H9 (cell line): Measurements from ENCODE around the gene ARHGAP26. TPM values are rescaled to one million over a fixed set of nuclear protein-coding genes. Genes with fewer than 3 reads are reported as not detected.
A peak's percentile ranks its signal among the peaks of the same experiment; 100 is the strongest.

ENCODE experiments used
- DNase-seq: peaks from one replicate; pipeline ENCODE4 v3.0.0-alpha.2; 2017
- H2AFZ ChIP-seq: one replicate; pipeline ENCODE4 v1.6.1; 2013; ENCODE audit warnings: mild to moderate bottlenecking, low read length, control low read depth, moderate library complexity
- H2AK5ac ChIP-seq: 2 replicates; pipeline ENCODE4 v1.6.1; 2013; ENCODE audit warnings: low read length, control low read depth, mixed read lengths; ENCODE audit not compliant: insufficient read length
- H2BK120ac ChIP-seq: one replicate; pipeline ENCODE4 v1.6.1; 2013; ENCODE audit warnings: low read depth, mild to moderate bottlenecking, low read length, control low read depth, inconsistent platforms; ENCODE audit not compliant: poor library complexity, severe bottlenecking
- H2BK12ac ChIP-seq: 2 replicates; pipeline ENCODE4 v1.6.1; 2013; ENCODE audit warnings: low read length, control low read depth, mixed read lengths, low read depth; ENCODE audit not compliant: insufficient read length
- H2BK15ac ChIP-seq: 2 replicates; pipeline ENCODE4 v1.6.1; 2013; ENCODE audit warnings: low read depth, low read length, control low read depth
- H2BK20ac ChIP-seq: one replicate; pipeline ENCODE4 v1.6.1; 2013; ENCODE audit warnings: low read depth, mild to moderate bottlenecking, low read length, control low read depth, inconsistent platforms; ENCODE audit not compliant: poor library complexity, severe bottlenecking
- H2BK5ac ChIP-seq: 2 replicates; pipeline ENCODE4 v1.6.1; 2013; ENCODE audit warnings: low read length, control low read depth, mixed read lengths; ENCODE audit not compliant: insufficient read length
- H3K14ac ChIP-seq: 2 replicates; pipeline ENCODE4 v1.6.1; 2013; ENCODE audit warnings: low read length, control low read depth; ENCODE audit not compliant: insufficient read depth
- H3K18ac ChIP-seq: 2 replicates; pipeline ENCODE4 v1.6.1; 2013; ENCODE audit warnings: low read depth, mild to moderate bottlenecking, mixed read lengths, low read length, control low read depth; ENCODE audit not compliant: insufficient read length
- H3K23ac ChIP-seq: 2 replicates; pipeline ENCODE4 v1.6.1; 2013; ENCODE audit warnings: low read length, control low read depth, mixed read lengths, low read depth; ENCODE audit not compliant: insufficient read length
- H3K23me2 ChIP-seq: 2 replicates; pipeline ENCODE4 v1.6.1; 2013; ENCODE audit warnings: low read depth, mild to moderate bottlenecking, mixed read lengths, low read length, control low read depth; ENCODE audit not compliant: insufficient read length, poor library complexity, severe bottlenecking
- H3K27ac ChIP-seq: 2 replicates; pipeline ENCODE4 v1.5.1; 2013; ENCODE audit warnings: low read length, control low read depth, mixed read lengths, low read depth; ENCODE audit not compliant: insufficient read length
- H3K27me3 ChIP-seq: 2 replicates; pipeline ENCODE4 v1.6.1; 2013; ENCODE audit warnings: low read length, control low read depth, inconsistent platforms; ENCODE audit not compliant: insufficient read depth
- H3K4ac ChIP-seq: 2 replicates; pipeline ENCODE4 v1.6.1; 2013; ENCODE audit warnings: low read depth, mild to moderate bottlenecking, control low read depth, inconsistent platforms, low read length, moderate library complexity
- H3K4me1 ChIP-seq: 2 replicates; pipeline ENCODE4 v1.6.1; 2013; ENCODE audit warnings: low read length, control low read depth, inconsistent platforms; ENCODE audit not compliant: insufficient read depth
- H3K4me2 ChIP-seq: 2 replicates; pipeline ENCODE4 v1.6.1; 2013; ENCODE audit warnings: low read length, control low read depth, mixed read lengths; ENCODE audit not compliant: insufficient read length, insufficient read depth
- H3K56ac ChIP-seq: 2 replicates; pipeline ENCODE4 v1.6.1; 2013; ENCODE audit warnings: low read depth, mild to moderate bottlenecking, mixed read lengths, low read length, control low read depth; ENCODE audit not compliant: insufficient read length
- H3K79me1 ChIP-seq: 2 replicates; pipeline ENCODE4 v1.6.1; 2013; ENCODE audit warnings: low read depth, mild to moderate bottlenecking, moderate library complexity, low read length, control low read depth, inconsistent platforms; ENCODE audit not compliant: insufficient read depth, poor library complexity, severe bottlenecking
- H3K79me2 ChIP-seq: 2 replicates; pipeline ENCODE4 v1.6.1; 2013; ENCODE audit warnings: low read length, control low read depth, inconsistent platforms; ENCODE audit not compliant: insufficient read depth
- H3K9ac ChIP-seq: 2 replicates; pipeline ENCODE4 v1.6.1; 2013; ENCODE audit warnings: low read length, control low read depth, mixed read lengths; ENCODE audit not compliant: insufficient read length; ENCODE audit errors: extremely low read depth
- H3K9me3 ChIP-seq: one replicate; pipeline ENCODE4 v1.6.1; 2013; ENCODE audit warnings: low read depth, low read length, inconsistent platforms; ENCODE audit not compliant: control insufficient read depth
- H3T11ph ChIP-seq: one replicate; pipeline ENCODE4 v1.6.1; 2013; ENCODE audit warnings: mild to moderate bottlenecking, low read length, control low read depth, inconsistent platforms
- H4K20me1 ChIP-seq: one replicate; pipeline ENCODE4 v1.6.1; 2013; ENCODE audit not compliant: control insufficient read depth, insufficient read length, insufficient read depth
- H4K5ac ChIP-seq: 2 replicates; pipeline ENCODE4 v1.6.1; 2013; ENCODE audit warnings: low read depth, mild to moderate bottlenecking, mixed read lengths, low read length, control low read depth; ENCODE audit not compliant: insufficient read length
- H4K8ac ChIP-seq: replicated peaks from 2 replicates; pipeline ENCODE4 v1.6.1; 2013; ENCODE audit warnings: low read length, control low read depth, mixed read lengths, low read depth; ENCODE audit not compliant: insufficient read length
- H4K91ac ChIP-seq: 2 replicates; pipeline ENCODE4 v1.6.1; 2013; ENCODE audit warnings: low read depth, mild to moderate bottlenecking, moderate library complexity, mixed read lengths, low read length, control low read depth; ENCODE audit not compliant: insufficient read length
- H3K27ac Mint-ChIP-seq, 3 experiments: 2 replicates in 2 of 3; 3 replicates in 1 of 3; pipeline ENCODE4 v1.8.0; 2020 to 2021; ENCODE audit warnings: mixed read lengths in 3 of 3, mild to moderate bottlenecking in 1 of 3, moderate library complexity in 1 of 3
- H3K27me3 Mint-ChIP-seq: 2 replicates; pipeline ENCODE4 v1.8.0; 2021; ENCODE audit warnings: low read depth, mild to moderate bottlenecking, moderate library complexity, mixed read lengths
- H3K36me3 Mint-ChIP-seq, 3 experiments: 2 replicates in 2 of 3; 3 replicates in 1 of 3; pipeline ENCODE4 v1.8.0; 2020 to 2021; ENCODE audit warnings: low read depth in 3 of 3, mixed read lengths in 3 of 3; ENCODE audit not compliant: insufficient read depth in 1 of 3
- H3K4me1 Mint-ChIP-seq, 2 experiments: 2 replicates each; pipeline ENCODE4 v1.8.0; 2020; ENCODE audit warnings: mixed read lengths in 2 of 2
- H3K4me3 Mint-ChIP-seq, 2 experiments: 2 replicates in 1 of 2; 3 replicates in 1 of 2; pipeline ENCODE4 v1.8.0; 2020 to 2021; ENCODE audit warnings: mild to moderate bottlenecking in 2 of 2, mixed read lengths in 2 of 2, moderate library complexity in 1 of 2
- H3K9me3 Mint-ChIP-seq, 2 experiments: 2 replicates in 1 of 2; 3 replicates in 1 of 2; pipeline ENCODE4 v1.8.0; 2020; ENCODE audit warnings: mild to moderate bottlenecking in 2 of 2, mixed read lengths in 2 of 2, moderate library complexity in 1 of 2
- CTCF ChIP-seq: fragments of 200-600 bp; sonication (generic); conservative IDR thresholded peaks from 3 replicates; pipeline ENCODE4 v1.8.0; 2021; ENCODE audit warnings: antibody characterized with exemption, mild to moderate bottlenecking
- WGBS: extraction: QIAGEN DNeasy Blood & Tissue Kit; methylation state at CpG from one replicate; pipeline ENCODE4 v1.1.7; 2013; ENCODE audit warnings: missing lambda C conversion rate, low lambda C conversion rate, mixed read lengths; ENCODE audit not compliant: insufficient read length; ENCODE audit errors: extremely low coverage; 5-methylcytosine and 5-hydroxymethylcytosine counted together
- total RNA-seq: library from RNA; stranded (reverse); gene quantifications from 2 replicates; pipeline ENCODE4 v1.2.1, GENCODE V29; 2021

ARHGAP26 gene
- total RNA-seq, 1 experiment from 2014 or later, result 13.8 TPM

- Mint-ChIP-seq H3K4me1 (peaks cover 20 to 24% of the 10 kb centered on the region in 2 experiments), H3K27ac (peak overlapping the region in 1 of 3 experiments; percentile 11; a peak in 1 of 7 replicates), H3K4me3 (no peak overlapping the region), H3K36me3 (peaks cover 28 to 46% (median 35%) of the 10 kb centered on the region in 3 experiments), H3K27me3 (no peaks in the 10 kb centered on the region), H3K9me3 (no peaks in the 10 kb centered on the region)
- Histone ChIP-seq H3K23ac (no peak overlapping the region), H3K79me2 (no peaks in the 10 kb centered on the region), H3K9me3 (no peaks in the 10 kb centered on the region), H3K14ac (no peak overlapping the region), H4K8ac (no peak overlapping the region), H3K23me2 (no peaks in the 10 kb centered on the region), H2AFZ (no peak overlapping the region), H3K27me3 (no peaks in the 10 kb centered on the region), H3K18ac (no peak overlapping the region), H2BK120ac (no peak overlapping the region), H3K27ac (no peak overlapping the region), H4K91ac (no peak overlapping the region), H3K9ac (no peak overlapping the region), H3K4me1 (peaks cover 2% of the 10 kb centered on the region; the same call in 1 of the 2 replicates), H2AK5ac (no peak overlapping the region), H2BK15ac (no peak overlapping the region), H4K5ac (no peak overlapping the region), H3K56ac (no peak overlapping the region), H2BK20ac (no peak overlapping the region), H3K4me2 (no peak overlapping the region), H2BK12ac (no peak overlapping the region), H3T11ph (no peak overlapping the region), H3K4ac (no peak overlapping the region), H2BK5ac (no peak overlapping the region), H3K79me1 (no peaks in the 10 kb centered on the region), H4K20me1 (no peaks in the 10 kb centered on the region)
- no CpG with 5 or more reads among the region's 3 CpGs for WGBS
- TF ChIP-seq CTCF, result no peak
- DNase-seq, result no peak
Observed at GRCh38 chr5:142911170-142911569, 141.0 kb downstream of the ARHGAP26 start.
